H9 (cell line): ENCODE measurements around the gene CABLES1. TPM values are rescaled to one million over a fixed set of nuclear protein-coding genes. Genes with fewer than 3 reads are reported as not detected.

Experiments used
- DNase-seq: peaks from one replicate; pipeline ENCODE4 v3.0.0-alpha.2; 2017
- H2AFZ ChIP-seq: one replicate; pipeline ENCODE4 v1.6.1; 2013; ENCODE audit warnings: mild to moderate bottlenecking, low read length, control low read depth, moderate library complexity
- H2AK5ac ChIP-seq: 2 replicates; pipeline ENCODE4 v1.6.1; 2013; ENCODE audit warnings: low read length, control low read depth, mixed read lengths; ENCODE audit not compliant: insufficient read length
- H2BK120ac ChIP-seq: one replicate; pipeline ENCODE4 v1.6.1; 2013; ENCODE audit warnings: low read depth, mild to moderate bottlenecking, low read length, control low read depth, inconsistent platforms; ENCODE audit not compliant: poor library complexity, severe bottlenecking
- H2BK12ac ChIP-seq: 2 replicates; pipeline ENCODE4 v1.6.1; 2013; ENCODE audit warnings: low read length, control low read depth, mixed read lengths, low read depth; ENCODE audit not compliant: insufficient read length
- H2BK15ac ChIP-seq: 2 replicates; pipeline ENCODE4 v1.6.1; 2013; ENCODE audit warnings: low read depth, low read length, control low read depth
- H2BK20ac ChIP-seq: one replicate; pipeline ENCODE4 v1.6.1; 2013; ENCODE audit warnings: low read depth, mild to moderate bottlenecking, low read length, control low read depth, inconsistent platforms; ENCODE audit not compliant: poor library complexity, severe bottlenecking
- H2BK5ac ChIP-seq: 2 replicates; pipeline ENCODE4 v1.6.1; 2013; ENCODE audit warnings: low read length, control low read depth, mixed read lengths; ENCODE audit not compliant: insufficient read length
- H3K14ac ChIP-seq: 2 replicates; pipeline ENCODE4 v1.6.1; 2013; ENCODE audit warnings: low read length, control low read depth; ENCODE audit not compliant: insufficient read depth
- H3K18ac ChIP-seq: 2 replicates; pipeline ENCODE4 v1.6.1; 2013; ENCODE audit warnings: low read depth, mild to moderate bottlenecking, mixed read lengths, low read length, control low read depth; ENCODE audit not compliant: insufficient read length
- H3K23ac ChIP-seq: 2 replicates; pipeline ENCODE4 v1.6.1; 2013; ENCODE audit warnings: low read length, control low read depth, mixed read lengths, low read depth; ENCODE audit not compliant: insufficient read length
- H3K23me2 ChIP-seq: 2 replicates; pipeline ENCODE4 v1.6.1; 2013; ENCODE audit warnings: low read depth, mild to moderate bottlenecking, mixed read lengths, low read length, control low read depth; ENCODE audit not compliant: insufficient read length, poor library complexity, severe bottlenecking
- H3K27ac ChIP-seq: 2 replicates; pipeline ENCODE4 v1.5.1; 2013; ENCODE audit warnings: low read length, control low read depth, mixed read lengths, low read depth; ENCODE audit not compliant: insufficient read length
- H3K27me3 ChIP-seq: 2 replicates; pipeline ENCODE4 v1.6.1; 2013; ENCODE audit warnings: low read length, control low read depth, inconsistent platforms; ENCODE audit not compliant: insufficient read depth
- H3K4ac ChIP-seq: 2 replicates; pipeline ENCODE4 v1.6.1; 2013; ENCODE audit warnings: low read depth, mild to moderate bottlenecking, control low read depth, inconsistent platforms, low read length, moderate library complexity
- H3K4me1 ChIP-seq: 2 replicates; pipeline ENCODE4 v1.6.1; 2013; ENCODE audit warnings: low read length, control low read depth, inconsistent platforms; ENCODE audit not compliant: insufficient read depth
- H3K4me2 ChIP-seq: 2 replicates; pipeline ENCODE4 v1.6.1; 2013; ENCODE audit warnings: low read length, control low read depth, mixed read lengths; ENCODE audit not compliant: insufficient read length, insufficient read depth
- H3K56ac ChIP-seq: 2 replicates; pipeline ENCODE4 v1.6.1; 2013; ENCODE audit warnings: low read depth, mild to moderate bottlenecking, mixed read lengths, low read length, control low read depth; ENCODE audit not compliant: insufficient read length
- H3K79me1 ChIP-seq: 2 replicates; pipeline ENCODE4 v1.6.1; 2013; ENCODE audit warnings: low read depth, mild to moderate bottlenecking, moderate library complexity, low read length, control low read depth, inconsistent platforms; ENCODE audit not compliant: insufficient read depth, poor library complexity, severe bottlenecking
- H3K79me2 ChIP-seq: 2 replicates; pipeline ENCODE4 v1.6.1; 2013; ENCODE audit warnings: low read length, control low read depth, inconsistent platforms; ENCODE audit not compliant: insufficient read depth
- H3K9ac ChIP-seq: 2 replicates; pipeline ENCODE4 v1.6.1; 2013; ENCODE audit warnings: low read length, control low read depth, mixed read lengths; ENCODE audit not compliant: insufficient read length; ENCODE audit errors: extremely low read depth
- H3K9me3 ChIP-seq: one replicate; pipeline ENCODE4 v1.6.1; 2013; ENCODE audit warnings: low read depth, low read length, inconsistent platforms; ENCODE audit not compliant: control insufficient read depth
- H3T11ph ChIP-seq: one replicate; pipeline ENCODE4 v1.6.1; 2013; ENCODE audit warnings: mild to moderate bottlenecking, low read length, control low read depth, inconsistent platforms
- H4K20me1 ChIP-seq: one replicate; pipeline ENCODE4 v1.6.1; 2013; ENCODE audit not compliant: control insufficient read depth, insufficient read length, insufficient read depth
- H4K5ac ChIP-seq: 2 replicates; pipeline ENCODE4 v1.6.1; 2013; ENCODE audit warnings: low read depth, mild to moderate bottlenecking, mixed read lengths, low read length, control low read depth; ENCODE audit not compliant: insufficient read length
- H4K8ac ChIP-seq: replicated peaks from 2 replicates; pipeline ENCODE4 v1.6.1; 2013; ENCODE audit warnings: low read length, control low read depth, mixed read lengths, low read depth; ENCODE audit not compliant: insufficient read length
- H4K91ac ChIP-seq: 2 replicates; pipeline ENCODE4 v1.6.1; 2013; ENCODE audit warnings: low read depth, mild to moderate bottlenecking, moderate library complexity, mixed read lengths, low read length, control low read depth; ENCODE audit not compliant: insufficient read length
- H3K27ac Mint-ChIP-seq, 3 experiments: 2 replicates in 2 of 3; 3 replicates in 1 of 3; pipeline ENCODE4 v1.8.0; 2020 to 2021; ENCODE audit warnings: mixed read lengths in 3 of 3, mild to moderate bottlenecking in 1 of 3, moderate library complexity in 1 of 3
- H3K27me3 Mint-ChIP-seq: 2 replicates; pipeline ENCODE4 v1.8.0; 2021; ENCODE audit warnings: low read depth, mild to moderate bottlenecking, moderate library complexity, mixed read lengths
- H3K36me3 Mint-ChIP-seq, 3 experiments: 2 replicates in 2 of 3; 3 replicates in 1 of 3; pipeline ENCODE4 v1.8.0; 2020 to 2021; ENCODE audit warnings: low read depth in 3 of 3, mixed read lengths in 3 of 3; ENCODE audit not compliant: insufficient read depth in 1 of 3
- H3K4me1 Mint-ChIP-seq, 2 experiments: 2 replicates each; pipeline ENCODE4 v1.8.0; 2020; ENCODE audit warnings: mixed read lengths in 2 of 2
- H3K4me3 Mint-ChIP-seq, 2 experiments: 2 replicates in 1 of 2; 3 replicates in 1 of 2; pipeline ENCODE4 v1.8.0; 2020 to 2021; ENCODE audit warnings: mild to moderate bottlenecking in 2 of 2, mixed read lengths in 2 of 2, moderate library complexity in 1 of 2
- H3K9me3 Mint-ChIP-seq, 2 experiments: 2 replicates in 1 of 2; 3 replicates in 1 of 2; pipeline ENCODE4 v1.8.0; 2020; ENCODE audit warnings: mild to moderate bottlenecking in 2 of 2, mixed read lengths in 2 of 2, moderate library complexity in 1 of 2
- CTCF ChIP-seq: fragments of 200-600 bp; sonication (generic); conservative IDR thresholded peaks from 3 replicates; pipeline ENCODE4 v1.8.0; 2021; ENCODE audit warnings: antibody characterized with exemption, mild to moderate bottlenecking
- WGBS: extraction: QIAGEN DNeasy Blood & Tissue Kit; methylation state at CpG from one replicate; pipeline ENCODE4 v1.1.7; 2013; ENCODE audit warnings: missing lambda C conversion rate, low lambda C conversion rate, mixed read lengths; ENCODE audit not compliant: insufficient read length; ENCODE audit errors: extremely low coverage; 5-methylcytosine and 5-hydroxymethylcytosine counted together
- total RNA-seq: library from RNA; stranded (reverse); gene quantifications from 2 replicates; pipeline ENCODE4 v1.2.1, GENCODE V29; 2021

Gene CABLES1
- total RNA-seq, 1 experiment from 2014 or later, result 27.1 TPM

- Mint-ChIP-seq H3K9me3 (no peaks in the 10 kb centered on the region), H3K4me3 (no peak overlapping the region), H3K27ac (no peak overlapping the region), H3K36me3 (peaks cover 33 to 61% (median 50%) of the 10 kb centered on the region in 3 experiments), H3K27me3 (no peaks in the 10 kb centered on the region), H3K4me1 (peaks cover 0 to 9% of the 10 kb centered on the region in 2 experiments; a peak in 1 of 4 replicates)
- Histone ChIP-seq H3K23me2 (no peaks in the 10 kb centered on the region), H3K14ac (no peak overlapping the region), H3K4ac (no peak overlapping the region), H3K4me1 (no peaks in the 10 kb centered on the region), H2BK12ac (no peak overlapping the region), H4K8ac (no peak overlapping the region), H2BK120ac (no peak overlapping the region), H4K91ac (no peak overlapping the region), H2BK15ac (no peak overlapping the region), H2AK5ac (no peak overlapping the region), H3K79me1 (no peaks in the 10 kb centered on the region), H3K56ac (no peak overlapping the region), H3K23ac (no peak overlapping the region), H3K18ac (no peak overlapping the region), H3K27me3 (no peaks in the 10 kb centered on the region), H3K79me2 (no peaks in the 10 kb centered on the region), H3K9me3 (no peaks in the 10 kb centered on the region), H2AFZ (no peak overlapping the region), H3K27ac (no peak overlapping the region), H4K5ac (no peak overlapping the region), H3K4me2 (no peak overlapping the region), H4K20me1 (peaks cover 2% of the 10 kb centered on the region), H3K9ac (no peak overlapping the region), H2BK5ac (no peak overlapping the region), H2BK20ac (no peak overlapping the region), H3T11ph (no peak overlapping the region)
- no CpG with 5 or more reads among the region's 3 CpGs for WGBS
- no peak for TF ChIP-seq CTCF
- DNase-seq, result no peak
These were observed 75.9 kb downstream of the CABLES1 start for GRCh38 chr18:23211146-23211545.
